Gastrocnemius medialis (tissue), 4 donors: ENCODE measurements around the gene RAI1. TPM values are rescaled to one million over a fixed set of nuclear protein-coding genes. Genes with fewer than 3 reads are reported as not detected.

Experiments used
- ATAC-seq, 2 donors: fragments of 150-250 bp; one replicate each; pipeline ENCODE4 v1.9.1; 2016
- DNase-seq, 2 donors: peaks; one replicate each; pipeline ENCODE4 v3.0.0-alpha.2; 2019
- H3K27ac ChIP-seq, 4 donors: fragments of 200-600 bp; sonication (generic); 1 replicate in 1 of 4; 2 replicates in 3 of 4; pipeline ENCODE4 v1.5.1; 2016 to 2018; ENCODE audit warnings: mild to moderate bottlenecking in 2 of 4, moderate library complexity in 1 of 4
- H3K27me3 ChIP-seq, 3 donors: fragments of 200-600 bp; sonication (generic) in 2 of 3; 1 replicate in 1 of 3; 2 replicates in 2 of 3; pipeline versions ENCODE4 v1.5.1 to v1.6.0; 2016 to 2019; ENCODE audit warnings: mild to moderate bottlenecking in 1 of 3, moderate library complexity in 1 of 3
- H3K36me3 ChIP-seq, 2 donors: fragments of 200-600 bp; sonication (generic) in 1 of 2; one replicate each; pipeline ENCODE4 v1.5.1; 2017 to 2018
- H3K4me1 ChIP-seq, 2 donors: fragments of 200-600 bp; sonication (generic) in 1 of 2; one replicate each; pipeline ENCODE4 v1.5.1; 2016 to 2017; ENCODE audit warnings: mild to moderate bottlenecking in 2 of 2
- H3K4me3 ChIP-seq, 4 donors: fragments of 200-600 bp; sonication (generic) in 3 of 4; 1 replicate in 1 of 4; 2 replicates in 3 of 4; pipeline ENCODE4 v1.5.1; 2016 to 2019; ENCODE audit warnings: mild to moderate bottlenecking in 2 of 4
- H3K9me3 ChIP-seq, 3 donors: fragments of 200-600 bp; sonication (generic) in 2 of 3; 1 replicate in 1 of 3; 2 replicates in 2 of 3; pipeline ENCODE4 v1.5.1; 2016 to 2019
- POLR2A ChIP-seq, 2 donors: fragments of 450-650 bp; IDR thresholded peaks; one replicate each; pipeline ENCODE4 v1.6.1; 2017; ENCODE audit warnings: antibody characterized with exemption in 2 of 2, mild to moderate bottlenecking in 2 of 2, moderate library complexity in 2 of 2
- in situ Hi-C, 4 donors: fragments of 200-750 bp; cut with MboI; loops; one replicate each; pipeline versions ENCODE4 v1.15.0 to v1.8.0; 2017; ENCODE audit warnings: low sequenced_read_pairs in 4 of 4
- intact Hi-C: fragments of 100-400 bp; cut with DNase I; formaldehyde crosslinking; loops from one replicate; pipeline ENCODE4 v1.15.1; 2023; ENCODE audit warnings: low total_unique reads
- total RNA-seq, 4 donors: library from RNA; depleted of rRNA; stranded (reverse); fragments of >200 nt; gene quantifications; one replicate each; pipeline versions ENCODE4 v1.1.0 to v1.2.3, GENCODE V29; 2016
- TF ChIP-seq, protein P1 (sequence below), 5 experiments: fragments of 450-650 bp in 3 of 5; fragments of 200-600 bp in 2 of 5; sonication (generic) in 2 of 5; IDR thresholded peaks in 4 of 5; conservative IDR thresholded peaks in 1 of 5; 1 replicate in 4 of 5; 2 replicates in 1 of 5; pipeline ENCODE4 v1.5.1; 2016 to 2019; ENCODE audit warnings: antibody characterized with exemption in 5 of 5, mild to moderate bottlenecking in 3 of 5, moderate library complexity in 3 of 5

RAI1 gene
- total RNA-seq, 4 donors from 2014 or later = 2.1 to 6.7 (median 4.3) TPM

DNA sequence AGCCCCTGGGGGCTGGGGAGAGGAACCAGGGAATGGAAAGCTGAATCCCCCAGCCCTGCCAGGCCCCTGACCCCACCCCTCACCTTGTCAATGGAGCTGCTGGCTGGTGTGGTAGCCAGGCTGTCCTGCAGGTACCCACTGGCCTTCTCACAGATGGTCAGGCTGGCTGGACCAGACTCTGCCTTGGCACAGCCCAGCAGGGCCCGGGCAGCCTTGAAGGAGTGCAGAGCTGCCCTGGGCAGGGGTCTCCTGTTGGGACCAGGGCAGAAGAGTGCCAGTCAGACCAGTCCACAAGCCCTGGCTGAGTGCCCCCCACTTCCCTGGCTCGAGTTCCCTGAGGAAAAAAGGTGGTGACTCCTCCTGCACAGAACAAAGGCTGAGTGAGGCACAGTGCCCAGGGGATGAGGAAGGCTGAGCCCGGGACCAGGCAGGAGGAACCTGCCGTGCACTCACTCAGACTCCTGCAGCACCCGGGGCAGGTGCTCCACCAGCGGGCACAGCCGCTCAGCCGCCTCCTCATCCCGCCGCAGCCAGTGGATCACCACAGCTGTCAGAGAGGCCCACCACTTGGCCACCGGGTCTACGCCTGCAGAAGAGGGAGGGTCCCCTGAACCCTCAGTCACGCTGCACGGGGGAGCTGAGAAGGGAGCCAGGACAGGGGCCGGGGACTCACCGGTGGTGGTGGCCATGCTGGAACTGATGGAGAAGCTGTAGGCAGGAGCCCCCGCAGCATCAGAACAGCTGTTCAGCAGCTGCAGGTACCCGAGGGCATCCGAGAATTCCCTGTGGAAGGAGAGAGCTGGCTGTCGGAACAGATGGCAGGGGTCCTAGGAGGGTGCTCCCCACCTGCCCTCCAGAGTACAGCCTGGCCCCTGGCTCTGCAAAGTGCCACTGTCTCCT, 133.2 kb downstream of the RAI1 start:
- DNase-seq (no peak), ATAC-seq (no peak)
- Histone ChIP-seq H3K27me3 (no peaks in the 10 kb centered on the region), H3K27ac (peak overlapping the region; percentile 74 to 96 (median 90)), H3K9me3 (no peaks in the 10 kb centered on the region), H3K36me3 (peaks cover 0 to 52% of the 10 kb centered on the region in 2 donors), H3K4me1 (peaks cover 45 to 49% of the 10 kb centered on the region in 2 donors), H3K4me3 (no peak overlapping the region)
- in situ Hi-C loops = loop anchor here in 1 of 4 donors (5.0 kb wide), 1 partner anchor 43 kb away; no protein-coding TSS in a partner anchor
- TF ChIP-seq, protein P1, sequence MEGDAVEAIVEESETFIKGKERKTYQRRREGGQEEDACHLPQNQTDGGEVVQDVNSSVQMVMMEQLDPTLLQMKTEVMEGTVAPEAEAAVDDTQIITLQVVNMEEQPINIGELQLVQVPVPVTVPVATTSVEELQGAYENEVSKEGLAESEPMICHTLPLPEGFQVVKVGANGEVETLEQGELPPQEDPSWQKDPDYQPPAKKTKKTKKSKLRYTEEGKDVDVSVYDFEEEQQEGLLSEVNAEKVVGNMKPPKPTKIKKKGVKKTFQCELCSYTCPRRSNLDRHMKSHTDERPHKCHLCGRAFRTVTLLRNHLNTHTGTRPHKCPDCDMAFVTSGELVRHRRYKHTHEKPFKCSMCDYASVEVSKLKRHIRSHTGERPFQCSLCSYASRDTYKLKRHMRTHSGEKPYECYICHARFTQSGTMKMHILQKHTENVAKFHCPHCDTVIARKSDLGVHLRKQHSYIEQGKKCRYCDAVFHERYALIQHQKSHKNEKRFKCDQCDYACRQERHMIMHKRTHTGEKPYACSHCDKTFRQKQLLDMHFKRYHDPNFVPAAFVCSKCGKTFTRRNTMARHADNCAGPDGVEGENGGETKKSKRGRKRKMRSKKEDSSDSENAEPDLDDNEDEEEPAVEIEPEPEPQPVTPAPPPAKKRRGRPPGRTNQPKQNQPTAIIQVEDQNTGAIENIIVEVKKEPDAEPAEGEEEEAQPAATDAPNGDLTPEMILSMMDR (IDR thresholded peaks at IDR 0.05 in 4 of 5, conservative IDR thresholded peaks at IDR 0.05 in 1 of 5) = no peak
- TF ChIP-seq POLR2A (IDR thresholded peaks at IDR 0.05) = no peak
- intact Hi-C loops = loop anchor here (5.0 kb wide), 1 partner anchor 218 kb away; no protein-coding TSS in a partner anchor

DNA sequence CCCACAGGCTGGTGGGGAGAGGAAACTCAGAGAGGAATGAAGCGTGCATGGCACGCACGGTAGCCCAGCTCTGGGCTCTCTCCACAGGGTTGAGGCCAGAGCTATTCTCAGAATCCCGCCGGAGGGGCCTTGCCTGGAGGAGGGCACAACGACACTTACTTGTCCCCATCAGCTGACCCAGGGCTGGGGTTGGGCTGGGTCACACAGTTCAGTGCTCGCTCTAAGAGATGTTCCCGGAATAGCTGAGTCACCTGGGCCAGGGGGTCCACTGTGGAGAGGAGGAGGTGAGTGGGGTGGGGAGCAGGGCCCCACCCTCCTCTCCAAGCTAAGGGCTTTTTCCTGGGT, 133.8 kb downstream of the RAI1 start:
- no peak overlapping the region for H3K4me3 ChIP-seq
- in situ Hi-C loops = no loop called here
- H3K4me1 ChIP-seq = peaks cover 51 to 55% of the 10 kb centered on the region in 2 donors
- peak overlapping the region; percentile 74 to 96 (median 90) for H3K27ac ChIP-seq
- peaks cover 0 to 53% of the 10 kb centered on the region in 2 donors for H3K36me3 ChIP-seq
- TF ChIP-seq POLR2A (IDR thresholded peaks at IDR 0.05) = no peak
- TF ChIP-seq, protein P1 (IDR thresholded peaks at IDR 0.05 in 4 of 5, conservative IDR thresholded peaks at IDR 0.05 in 1 of 5) = no peak
- H3K9me3 ChIP-seq = no peaks in the 10 kb centered on the region
- H3K27me3 ChIP-seq = no peaks in the 10 kb centered on the region
- ATAC-seq = peak in 1 of 2 donors; percentile 40
- intact Hi-C loops = no loop called here
- peak in 1 of 2 donors; percentile 78 for DNase-seq

DNA sequence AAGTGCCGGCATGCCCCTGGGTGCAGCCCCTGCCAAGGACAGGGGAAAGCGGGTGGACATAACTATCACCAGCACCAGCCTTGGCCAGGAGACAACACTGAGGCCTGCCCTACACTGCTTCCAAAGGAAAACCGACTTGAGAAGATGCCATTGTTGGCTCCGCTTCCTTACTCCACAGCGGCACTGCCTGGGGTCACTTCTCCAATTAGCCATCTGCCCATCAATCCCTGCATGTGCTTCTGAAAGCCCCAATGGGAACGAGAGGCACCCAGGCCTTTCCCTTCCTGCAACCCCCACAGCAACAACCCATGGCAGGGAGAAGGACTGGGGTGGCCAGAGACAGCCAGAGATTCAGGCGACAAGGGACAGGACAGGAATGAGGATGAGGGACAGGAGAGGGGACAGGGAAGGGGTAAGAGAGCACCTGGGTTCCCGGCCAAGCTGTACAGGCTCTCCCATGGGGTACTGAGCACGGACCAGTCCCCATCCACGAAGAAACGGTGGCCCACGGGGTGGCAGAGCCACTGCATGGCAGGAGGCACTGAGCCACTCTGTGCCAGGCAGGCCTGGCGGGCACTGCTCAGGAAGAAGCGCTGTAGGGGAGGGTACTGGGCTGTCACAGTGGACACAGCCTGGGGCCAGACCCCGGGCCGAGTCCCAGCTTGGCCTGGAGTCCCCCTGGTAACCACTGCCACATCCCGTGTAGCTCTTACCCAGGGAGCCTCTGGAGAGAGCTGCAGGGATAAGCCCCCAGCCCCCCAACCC, 134.4 kb downstream of the RAI1 start:
- H3K4me1 ChIP-seq = peaks cover 53 to 61% of the 10 kb centered on the region in 2 donors
- H3K36me3 ChIP-seq = peaks cover 0 to 53% of the 10 kb centered on the region in 2 donors
- no peaks in the 10 kb centered on the region for H3K9me3 ChIP-seq
- ATAC-seq (peak in 1 of 2 donors; percentile 26), DNase-seq (no peak)
- H3K4me3 ChIP-seq = no peak overlapping the region
- in situ Hi-C loops (no loop called here), intact Hi-C loops (no loop called here)
- H3K27me3 ChIP-seq = no peaks in the 10 kb centered on the region
- TF ChIP-seq POLR2A (IDR thresholded peaks at IDR 0.05) = no peak
- TF ChIP-seq, protein P1 (IDR thresholded peaks at IDR 0.05 in 4 of 5, conservative IDR thresholded peaks at IDR 0.05 in 1 of 5) = no peak
- peak overlapping the region; percentile 74 to 96 (median 90) for H3K27ac ChIP-seq

DNA sequence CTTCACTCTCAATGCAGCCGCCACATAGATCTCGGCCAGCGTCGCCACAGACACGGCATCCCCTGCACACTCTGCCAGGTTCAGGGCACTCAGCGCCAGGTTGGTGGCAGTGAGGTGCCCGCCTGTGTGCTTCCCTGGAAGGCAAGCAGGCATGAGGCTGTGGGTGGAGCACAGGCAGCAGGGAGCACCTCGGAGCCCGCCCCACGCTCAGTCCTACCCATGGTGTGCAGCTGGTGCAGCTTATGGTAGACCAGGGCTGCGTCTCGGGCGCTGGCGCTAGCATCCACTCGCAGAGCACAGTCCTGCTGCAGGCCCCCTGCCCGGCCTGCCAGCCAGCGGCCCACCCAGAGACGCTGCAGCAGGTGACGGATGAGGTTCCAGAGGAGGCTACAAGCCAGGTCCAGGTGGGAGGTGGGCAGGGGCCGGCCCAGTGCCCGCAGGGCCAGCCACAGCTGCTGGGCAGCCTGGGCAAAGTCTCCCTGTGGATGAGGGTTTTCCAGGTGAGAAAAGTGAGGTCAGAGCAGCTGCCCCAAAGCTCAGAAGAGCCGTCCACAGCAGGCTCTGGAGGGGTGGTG, 135.1 kb downstream of the RAI1 start:
- intact Hi-C loops = no loop called here

More for the DNA sequence above, 135.1 kb downstream of the RAI1 start:
- no peaks in the 10 kb centered on the region for H3K9me3 ChIP-seq
- H3K4me1 ChIP-seq = peaks cover 60 to 68% of the 10 kb centered on the region in 2 donors
- DNase-seq (no peak), ATAC-seq (no peak)
- H3K27me3 ChIP-seq = no peaks in the 10 kb centered on the region
- no peak for TF ChIP-seq POLR2A (IDR thresholded peaks at IDR 0.05)
- TF ChIP-seq, protein P1 (IDR thresholded peaks at IDR 0.05 in 4 of 5, conservative IDR thresholded peaks at IDR 0.05 in 1 of 5) = no peak
- no peak overlapping the region for H3K4me3 ChIP-seq
- peaks cover 0 to 52% of the 10 kb centered on the region in 2 donors for H3K36me3 ChIP-seq
- in situ Hi-C loops = no loop called here
- H3K27ac ChIP-seq = peak overlapping the region; percentile 45 to 96 (median 90)
